ENCODE results near the gene LGALS7.

Gene LGALS7

GRCh38 chr19:38737921-38738737 lies 35.2 kb downstream of the LGALS7 start:
- DNase-seq = no peak

- DNase-seq = peak; percentile 51
Observed at GRCh38 chr19:38737281-38737865, 35.9 kb downstream of the LGALS7 start.

GRCh38 chr19:38736413-38737280 lies 36.7 kb downstream of the LGALS7 start:
- DNase-seq = peak; percentile 97

GRCh38 chr19:38736036-38736412 lies 37.3 kb downstream of the LGALS7 start:
- DNase-seq = peak; percentile 92

- DNase-seq = peak; percentile 75
Observed at GRCh38 chr19:38735257-38735686, 38.0 kb downstream of the LGALS7 start.

GRCh38 chr19:38734426-38735256 lies 38.7 kb downstream of the LGALS7 start:
- peak; percentile 81 for DNase-seq

GRCh38 chr19:38734176-38734425 lies 39.2 kb downstream of the LGALS7 start:
- DNase-seq = no peak

GRCh38 chr19:38733493-38734175 lies 39.7 kb downstream of the LGALS7 start:
- peak; percentile 66 for DNase-seq

- no peak for DNase-seq
Observed at GRCh38 chr19:38733241-38733492, 40.1 kb downstream of the LGALS7 start.

GRCh38 chr19:38731654-38732301 lies 41.5 kb downstream of the LGALS7 start:
- peak; percentile 95 for DNase-seq

- DNase-seq = no peak
Observed at GRCh38 chr19:38730731-38731589, 42.4 kb downstream of the LGALS7 start.

- DNase-seq = no peak
Observed at GRCh38 chr19:38730470-38730730, 42.9 kb downstream of the LGALS7 start.

GRCh38 chr19:38729653-38730469 lies 43.5 kb downstream of the LGALS7 start:
- DNase-seq = peak; percentile 84

- DNase-seq = no peak
Observed at GRCh38 chr19:38728752-38729541, 44.4 kb downstream of the LGALS7 start.

GRCh38 chr19:38727868-38728660 lies 45.3 kb downstream of the LGALS7 start:
- DNase-seq = no peak

- DNase-seq = no peak
Observed at GRCh38 chr19:38727306-38727867, 45.9 kb downstream of the LGALS7 start.

GRCh38 chr19:38726761-38727301 lies 46.5 kb downstream of the LGALS7 start:
- DNase-seq = no peak

GRCh38 chr19:38726284-38726673 lies 47.0 kb downstream of the LGALS7 start:
- no peak for DNase-seq

Data from DMS53 (cell line).